Keratinocyte (primary cell): Measurements from ENCODE around the gene OTOG.

Source experiments
- EZH2 ChIP-seq: IDR thresholded peaks from one replicate; pipeline ENCODE4 v1.6.1; 2012; ENCODE audit warnings: inconsistent platforms, mild to moderate bottlenecking, low read length, moderate library complexity
- TF ChIP-seq, protein P1 (sequence below), 3 experiments: IDR thresholded peaks in 1 of 3; conservative IDR thresholded peaks in 1 of 3; optimal IDR thresholded peaks in 1 of 3; 2 replicates in 2 of 3; 3 replicates in 1 of 3; pipeline versions ENCODE3 to v1.5.1; 2011; ENCODE audit warnings: low read length in 3 of 3, mild to moderate bottlenecking in 3 of 3, moderate library complexity in 2 of 3, control low read depth in 1 of 3, inconsistent platforms in 1 of 3; ENCODE audit not compliant: insufficient read depth in 2 of 3; ENCODE audit errors: extremely low read depth in 1 of 3

DNA sequence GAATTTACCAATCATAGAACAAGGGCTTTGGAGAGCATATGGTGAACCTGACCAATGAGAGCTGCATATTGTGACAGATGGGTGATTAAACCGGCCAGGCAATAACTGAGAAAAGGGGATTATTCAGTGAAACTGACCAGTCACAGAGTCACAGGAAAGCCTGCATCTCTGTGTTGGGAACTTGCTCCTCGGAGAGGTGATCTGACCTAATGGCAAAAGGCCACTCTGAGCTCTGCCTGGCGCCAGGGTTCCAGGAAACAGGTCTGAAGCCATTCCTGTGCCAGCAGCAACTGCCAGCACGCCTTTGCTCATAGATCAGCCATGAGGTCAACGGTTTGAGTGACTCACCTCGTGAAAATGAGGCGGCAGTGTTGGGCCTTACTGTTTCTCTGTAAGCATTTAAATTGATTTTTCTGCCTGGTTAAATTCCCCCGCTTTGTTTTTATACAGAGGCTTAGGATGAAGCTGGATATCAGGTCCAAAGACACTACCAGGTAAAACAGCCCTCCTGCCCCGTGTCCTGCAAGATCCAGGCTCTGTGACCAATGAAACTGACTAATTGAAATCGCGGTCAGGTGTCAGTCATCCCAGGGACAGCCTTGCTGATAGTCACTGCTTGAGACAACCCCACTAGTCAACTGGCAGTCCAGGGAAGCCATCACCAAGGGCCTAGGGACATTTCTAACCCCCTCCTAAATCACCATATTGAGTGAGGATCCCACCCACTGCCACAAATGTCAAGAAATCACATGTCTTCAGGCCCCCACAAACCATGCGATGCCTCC lies 136.5 kb downstream of the OTOG start:
- TF ChIP-seq, protein P1, sequence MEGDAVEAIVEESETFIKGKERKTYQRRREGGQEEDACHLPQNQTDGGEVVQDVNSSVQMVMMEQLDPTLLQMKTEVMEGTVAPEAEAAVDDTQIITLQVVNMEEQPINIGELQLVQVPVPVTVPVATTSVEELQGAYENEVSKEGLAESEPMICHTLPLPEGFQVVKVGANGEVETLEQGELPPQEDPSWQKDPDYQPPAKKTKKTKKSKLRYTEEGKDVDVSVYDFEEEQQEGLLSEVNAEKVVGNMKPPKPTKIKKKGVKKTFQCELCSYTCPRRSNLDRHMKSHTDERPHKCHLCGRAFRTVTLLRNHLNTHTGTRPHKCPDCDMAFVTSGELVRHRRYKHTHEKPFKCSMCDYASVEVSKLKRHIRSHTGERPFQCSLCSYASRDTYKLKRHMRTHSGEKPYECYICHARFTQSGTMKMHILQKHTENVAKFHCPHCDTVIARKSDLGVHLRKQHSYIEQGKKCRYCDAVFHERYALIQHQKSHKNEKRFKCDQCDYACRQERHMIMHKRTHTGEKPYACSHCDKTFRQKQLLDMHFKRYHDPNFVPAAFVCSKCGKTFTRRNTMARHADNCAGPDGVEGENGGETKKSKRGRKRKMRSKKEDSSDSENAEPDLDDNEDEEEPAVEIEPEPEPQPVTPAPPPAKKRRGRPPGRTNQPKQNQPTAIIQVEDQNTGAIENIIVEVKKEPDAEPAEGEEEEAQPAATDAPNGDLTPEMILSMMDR (optimal IDR thresholded peaks at IDR 0.05 in 1 of 3, IDR thresholded peaks at IDR 0.05 in 1 of 3, conservative IDR thresholded peaks at IDR 0.05 in 1 of 3; ENCODE audit: extremely low read depth in 1 of 3, insufficient read depth in 2 of 3, low read length in 3 of 3) = no peak
- no peak for TF ChIP-seq EZH2
